Measurements from ENCODE around the gene PRDM5. TPM values are rescaled to one million over a fixed set of nuclear protein-coding genes. Genes with fewer than 3 reads are reported as not detected.

PRDM5 gene
- total and polyA plus RNA-seq, 7 donors, result 0.56 to 3.4 (median 2.2) TPM

GRCh38 chr4:120877021-120877420, 45.5 kb downstream of the PRDM5 start:
- intact Hi-C loops (cut with DNase I), result no loop called here
- H3K4me3 ChIP-seq, result no peak overlapping the region
- peaks cover 9% of the 10 kb centered on the region for H3K9me3 ChIP-seq
- H3K27ac ChIP-seq, result no peak overlapping the region
- no peak for TF ChIP-seq CTCF (IDR thresholded peaks at IDR 0.05)
- H3K36me3 ChIP-seq (ENCODE audit: insufficient read depth in 1 of 2, low read depth in 1 of 2), result no peaks in the 10 kb centered on the region
- ATAC-seq (no peak), DNase-seq (no peak)
- no peaks in the 10 kb centered on the region for H3K4me1 ChIP-seq
- no peaks in the 10 kb centered on the region for H3K27me3 ChIP-seq (ENCODE audit: insufficient read depth in 3 of 3, low read length in 2 of 3)
- 75 to 86% (median 80%) methylated on average over 3 of the region's 3 CpGs for WGBS, 3 donors

DNA sequence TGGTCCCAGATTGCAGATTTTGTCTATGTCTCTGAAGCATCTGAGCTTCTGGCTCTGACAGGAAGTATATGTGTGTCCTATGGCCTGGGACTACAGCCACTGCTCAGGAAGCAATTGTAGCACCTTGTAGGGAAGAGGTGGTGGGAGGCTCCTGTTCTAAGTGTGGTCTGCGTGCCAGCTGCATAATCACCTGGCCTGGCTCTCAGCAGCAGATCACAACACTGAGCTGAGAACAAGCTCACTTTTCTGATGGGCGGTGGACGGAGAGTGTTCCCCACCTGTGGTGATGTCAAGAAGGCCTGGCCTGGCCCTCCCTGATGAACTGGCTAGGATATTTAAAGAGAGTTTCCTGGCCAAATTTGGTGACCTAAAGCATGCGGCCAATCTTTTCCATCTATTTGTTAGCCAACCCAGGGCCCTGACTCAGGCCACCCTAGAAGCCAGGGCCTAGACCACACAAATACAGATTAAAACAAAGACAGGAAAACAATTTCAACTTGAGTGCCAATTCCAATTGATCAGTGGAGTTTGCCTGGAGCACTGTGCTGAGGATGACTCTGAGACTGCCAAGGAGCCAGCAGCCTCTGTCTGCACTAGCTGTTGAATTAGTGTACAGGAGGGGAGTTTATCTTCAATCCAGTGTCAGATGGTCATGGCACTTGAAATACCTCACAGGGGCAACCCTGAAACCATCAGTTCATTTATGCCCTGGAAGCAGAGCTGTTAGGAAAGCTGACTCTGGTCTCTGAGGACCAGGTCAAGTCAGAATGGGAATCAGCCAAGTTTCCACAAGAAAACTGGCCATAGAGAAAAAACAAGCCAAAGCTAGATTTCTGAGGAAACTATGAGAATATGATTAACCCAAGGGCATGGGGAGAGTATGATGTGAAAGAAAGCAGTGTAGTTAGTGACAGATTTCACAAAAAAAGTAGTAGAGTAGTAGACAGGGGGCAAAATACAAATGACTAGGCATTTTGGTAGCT, 47.4 kb downstream of the PRDM5 start:
- intact Hi-C loops (cut with DNase I), result no loop called here
- Histone ChIP-seq H3K36me3 (ENCODE audit: insufficient read depth in 1 of 2, low read depth in 1 of 2) (no peaks in the 10 kb centered on the region), H3K4me3 (no peak overlapping the region), H3K9me3 (peaks cover 9% of the 10 kb centered on the region), H3K4me1 (no peaks in the 10 kb centered on the region), H3K27ac (no peak overlapping the region), H3K27me3 (ENCODE audit: insufficient read depth in 3 of 3, low read length in 2 of 3) (no peaks in the 10 kb centered on the region)
- 81 to 88% (median 86%) methylated on average over 4 of the region's 4 CpGs for WGBS, 3 donors
- peak in 2 of 4 donors; percentile 19 to 46 for ATAC-seq
- no peak for TF ChIP-seq CTCF (IDR thresholded peaks at IDR 0.05)
- no peak for DNase-seq

GRCh38 chr4:120873554-120873953, 49.0 kb downstream of the PRDM5 start:
- intact Hi-C loops (cut with DNase I), result no loop called here
- ATAC-seq, result no peak
- no peak for TF ChIP-seq CTCF (IDR thresholded peaks at IDR 0.05)
- Histone ChIP-seq H3K36me3 (ENCODE audit: insufficient read depth in 1 of 2, low read depth in 1 of 2) (no peaks in the 10 kb centered on the region), H3K4me3 (no peak overlapping the region), H3K27me3 (ENCODE audit: insufficient read depth in 3 of 3, low read length in 2 of 3) (no peaks in the 10 kb centered on the region), H3K27ac (no peak overlapping the region), H3K4me1 (no peaks in the 10 kb centered on the region), H3K9me3 (peaks cover 3% of the 10 kb centered on the region)
- DNase-seq, result no peak
- WGBS, 3 donors, result 77 to 90% (median 85%) methylated on average over 1 of the region's 1 CpG

- Histone ChIP-seq H3K4me3 (no peak overlapping the region), H3K27ac (no peak overlapping the region), H3K4me1 (no peaks in the 10 kb centered on the region), H3K27me3 (ENCODE audit: insufficient read depth in 3 of 3, low read length in 2 of 3) (no peaks in the 10 kb centered on the region), H3K36me3 (ENCODE audit: insufficient read depth in 1 of 2, low read depth in 1 of 2) (no peaks in the 10 kb centered on the region), H3K9me3 (no peaks in the 10 kb centered on the region)
- no peak for ATAC-seq
- intact Hi-C loops (cut with DNase I), result no loop called here
- TF ChIP-seq CTCF (IDR thresholded peaks at IDR 0.05), result no peak
- 87 to 94% (median 88%) methylated on average over 4 of the region's 4 CpGs for WGBS, 3 donors
- no peak for DNase-seq
Measured at GRCh38 chr4:120871173-120871572, 51.4 kb downstream of the PRDM5 start.
